Choroid plexus epithelial cell (primary cell): ENCODE measurements around the gene C20orf202.

Source experiments
- DNase-seq: peaks from one replicate; pipeline ENCODE4 v3.0.0-alpha.2; 2010; ENCODE audit warnings: low read depth
- H3K4me3 ChIP-seq: 2 replicates; pipeline ENCODE4 v1.5.1; 2011; ENCODE audit warnings: low read depth, mild to moderate bottlenecking, control low read depth, low read length, moderate library complexity
- CTCF ChIP-seq: conservative IDR thresholded peaks from 2 replicates; pipeline ENCODE4 v1.5.1; 2011; ENCODE audit warnings: low read depth, mild to moderate bottlenecking, control low read depth, inconsistent platforms, low read length, moderate library complexity

C20orf202 gene

GRCh38 chr20:1205802-1206201 is 2.5 kb downstream of the C20orf202 start:
- no peak overlapping the region for H3K4me3 ChIP-seq
- no peak for DNase-seq
- TF ChIP-seq CTCF: no peak

GRCh38 chr20:1206366-1207148 is 3.3 kb downstream of the C20orf202 start:
- H3K4me3 ChIP-seq: no peak overlapping the region
- DNase-seq: no peak
- TF ChIP-seq CTCF: no peak

- no peak for TF ChIP-seq CTCF
- DNase-seq: no peak
- no peak overlapping the region for H3K4me3 ChIP-seq
Measured at GRCh38 chr20:1207293-1207878, 4.1 kb downstream of the C20orf202 start.

- H3K4me3 ChIP-seq: no peak overlapping the region
- peak; percentile 45 for DNase-seq
- TF ChIP-seq CTCF: peak; percentile 68
Measured at GRCh38 chr20:1209447-1210387, 6.5 kb downstream of the C20orf202 start.

- DNase-seq: peak; percentile 29
Measured at GRCh38 chr20:1210501-1210900, 7.2 kb downstream of the C20orf202 start.

GRCh38 chr20:1212023-1212422 is 8.8 kb downstream of the C20orf202 start:
- H3K4me3 ChIP-seq: no peak overlapping the region

More at GRCh38 chr20:1210501-1210900, 7.2 kb downstream of the C20orf202 start:
- no peak overlapping the region for H3K4me3 ChIP-seq
- TF ChIP-seq CTCF: no peak

More at GRCh38 chr20:1212023-1212422, 8.8 kb downstream of the C20orf202 start:
- no peak for TF ChIP-seq CTCF
- no peak for DNase-seq
